ENCODE measurements around the gene WDR54.
A peak's percentile ranks its signal among the peaks of the same experiment; 100 is the strongest.
"Not testable (repeated sequence)": the region's sequence is repeated elsewhere in the genome, so short reads cannot be mapped to it uniquely, and the experiment has no call there.

Gene WDR54

DNA sequence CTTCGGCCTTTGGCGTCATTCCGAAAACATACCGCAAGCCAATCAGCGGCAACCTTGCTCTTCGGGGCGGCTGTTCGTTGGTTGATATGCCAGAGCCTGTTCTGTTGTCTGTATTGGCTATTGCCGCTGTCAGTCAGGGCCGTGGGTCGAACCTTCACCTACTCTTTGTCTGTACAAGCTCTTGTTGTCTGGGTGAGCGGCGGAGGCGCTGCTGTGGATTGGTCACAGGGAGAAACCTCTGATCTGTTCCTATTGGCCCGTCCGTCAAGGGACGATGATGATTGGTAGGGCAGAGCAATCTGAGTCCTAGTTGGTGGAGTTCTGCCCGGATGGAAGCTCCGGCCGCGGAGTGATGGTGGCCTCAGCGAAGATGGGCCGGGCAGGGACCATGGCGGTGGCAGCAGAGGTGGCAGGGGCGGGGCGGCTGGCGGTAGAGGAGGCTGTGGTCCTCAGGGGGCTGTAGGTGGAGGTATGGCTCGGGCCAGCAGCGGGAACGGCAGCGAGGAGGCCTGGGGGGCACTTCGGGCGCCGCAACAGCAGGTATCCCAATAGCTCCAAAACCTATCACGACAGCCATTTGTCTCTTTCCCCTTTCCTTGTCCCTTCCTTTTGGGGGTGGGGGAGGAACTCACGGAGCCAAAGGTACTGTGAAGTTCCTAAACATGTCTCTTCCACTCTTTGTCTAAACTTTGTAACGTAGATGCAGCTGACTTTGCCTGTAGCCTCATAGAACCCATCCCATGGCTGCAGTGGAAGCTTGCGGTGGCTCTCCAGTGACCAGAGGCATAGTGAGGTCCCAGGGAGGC, 36.8 kb downstream of the WDR54 start, which contains the start of gene WBP1:
TSS of gene WBP1 (plus strand) at position 307 of the 806 bp plus-strand sequence. CDS start at position 472, 165 bp downstream.
- peak; percentile 100 for DNase-seq

DNA sequence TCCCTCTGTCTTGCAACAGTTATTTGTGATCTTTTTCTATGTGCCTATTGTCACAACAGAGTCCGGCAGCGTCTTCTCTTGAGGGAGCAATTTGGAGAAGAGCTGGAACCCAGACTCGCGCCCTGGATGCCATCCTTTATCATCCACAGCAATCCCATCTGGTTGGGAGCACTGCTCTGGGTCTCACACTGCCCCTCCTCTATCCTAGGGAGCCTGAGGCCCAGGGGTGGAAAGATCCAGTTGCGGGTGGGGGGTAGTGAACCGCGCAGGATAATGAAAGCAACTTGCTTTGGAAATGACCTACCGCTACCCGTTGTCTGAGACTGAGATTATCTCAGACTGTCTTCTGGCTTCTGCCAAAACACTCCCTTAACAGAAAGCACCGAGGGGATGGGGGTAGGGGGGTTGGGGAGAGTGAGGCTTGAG, 37.4 kb downstream of the WDR54 start:
- DNase-seq, result no peak

DNA sequence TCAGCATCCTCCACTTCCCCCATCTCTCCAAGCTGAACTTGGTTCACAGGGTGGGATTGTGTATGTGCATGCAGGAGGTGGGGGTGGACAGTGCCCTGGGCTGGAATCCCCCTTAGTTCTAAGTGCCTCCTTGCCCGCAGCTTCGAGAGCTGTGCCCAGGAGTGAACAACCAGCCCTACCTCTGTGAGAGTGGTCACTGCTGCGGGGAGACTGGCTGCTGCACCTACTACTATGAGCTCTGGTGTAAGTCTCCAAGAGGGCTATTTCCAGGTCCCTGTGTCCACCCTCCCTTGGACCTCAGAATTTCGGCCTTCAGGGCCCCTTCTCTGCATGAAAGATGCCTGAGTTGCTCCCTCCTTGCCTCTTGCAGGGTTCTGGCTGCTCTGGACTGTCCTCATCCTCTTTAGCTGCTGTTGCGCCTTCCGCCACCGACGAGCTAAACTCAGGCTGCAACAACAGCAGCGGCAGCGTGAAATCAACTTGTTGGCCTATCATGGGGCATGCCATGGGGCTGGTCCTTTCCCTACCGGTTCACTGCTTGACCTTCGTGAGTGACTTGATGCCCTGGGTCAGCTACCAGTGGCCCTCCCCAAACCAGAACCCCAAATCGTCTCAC, 38.1 kb downstream of the WDR54 start:
- DNase-seq, result not testable (repeated sequence)

DNA sequence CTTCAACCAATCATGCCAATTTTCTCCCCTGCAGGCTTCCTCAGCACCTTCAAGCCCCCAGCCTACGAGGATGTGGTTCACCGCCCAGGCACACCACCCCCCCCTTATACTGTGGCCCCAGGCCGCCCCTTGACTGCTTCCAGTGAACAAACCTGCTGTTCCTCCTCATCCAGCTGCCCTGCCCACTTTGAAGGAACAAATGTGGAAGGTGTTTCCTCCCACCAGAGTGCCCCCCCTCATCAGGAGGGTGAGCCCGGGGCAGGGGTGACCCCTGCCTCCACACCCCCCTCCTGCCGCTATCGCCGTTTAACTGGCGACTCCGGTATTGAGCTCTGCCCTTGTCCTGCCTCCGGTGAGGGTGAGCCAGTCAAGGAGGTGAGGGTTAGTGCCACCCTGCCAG, 38.7 kb downstream of the WDR54 start:
- DNase-seq, result not testable (repeated sequence)

DNA sequence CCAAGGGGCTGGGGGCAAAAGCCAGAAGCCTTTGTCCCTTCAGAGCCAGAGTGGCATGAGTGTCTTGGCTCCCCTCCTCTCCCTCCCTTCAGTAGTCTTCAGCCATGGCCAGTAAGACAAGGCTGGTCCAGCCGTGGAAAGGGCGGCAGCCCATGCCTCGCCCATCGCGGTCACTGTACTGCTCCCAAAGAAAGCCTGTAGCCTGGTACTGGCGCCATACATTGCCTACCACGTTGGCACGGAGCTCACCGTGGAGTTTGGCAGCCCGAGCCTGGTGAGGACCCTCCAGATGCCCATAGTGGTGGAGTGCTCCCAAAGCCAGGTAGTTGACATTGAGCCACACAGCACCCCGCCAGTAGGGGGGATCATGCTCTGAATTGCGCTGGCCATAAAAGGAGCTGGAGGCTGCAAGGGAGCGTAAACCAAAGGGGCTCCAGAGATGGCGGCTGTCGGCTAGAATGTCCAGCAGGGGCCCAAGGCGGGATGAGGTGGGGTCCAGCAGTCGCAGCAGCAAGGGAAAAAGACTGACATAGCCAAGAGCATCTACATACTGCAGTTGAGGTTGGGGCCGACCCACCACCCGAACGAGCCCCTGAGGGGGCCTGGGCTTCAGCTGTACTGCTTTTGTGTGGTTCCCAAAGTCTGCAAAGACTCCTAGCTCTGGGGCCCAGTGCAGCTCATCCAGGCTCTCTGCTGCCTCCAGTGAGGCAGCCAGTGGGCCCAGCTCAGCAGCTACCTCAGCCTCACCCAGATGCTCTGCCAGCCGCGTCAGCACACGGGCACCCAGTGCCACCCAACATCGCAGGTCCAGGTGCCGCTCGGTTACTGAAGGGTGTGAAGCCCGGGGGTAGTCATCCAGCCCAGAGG, 39.9 kb downstream of the WDR54 start:
- DNase-seq, result no peak

DNA sequence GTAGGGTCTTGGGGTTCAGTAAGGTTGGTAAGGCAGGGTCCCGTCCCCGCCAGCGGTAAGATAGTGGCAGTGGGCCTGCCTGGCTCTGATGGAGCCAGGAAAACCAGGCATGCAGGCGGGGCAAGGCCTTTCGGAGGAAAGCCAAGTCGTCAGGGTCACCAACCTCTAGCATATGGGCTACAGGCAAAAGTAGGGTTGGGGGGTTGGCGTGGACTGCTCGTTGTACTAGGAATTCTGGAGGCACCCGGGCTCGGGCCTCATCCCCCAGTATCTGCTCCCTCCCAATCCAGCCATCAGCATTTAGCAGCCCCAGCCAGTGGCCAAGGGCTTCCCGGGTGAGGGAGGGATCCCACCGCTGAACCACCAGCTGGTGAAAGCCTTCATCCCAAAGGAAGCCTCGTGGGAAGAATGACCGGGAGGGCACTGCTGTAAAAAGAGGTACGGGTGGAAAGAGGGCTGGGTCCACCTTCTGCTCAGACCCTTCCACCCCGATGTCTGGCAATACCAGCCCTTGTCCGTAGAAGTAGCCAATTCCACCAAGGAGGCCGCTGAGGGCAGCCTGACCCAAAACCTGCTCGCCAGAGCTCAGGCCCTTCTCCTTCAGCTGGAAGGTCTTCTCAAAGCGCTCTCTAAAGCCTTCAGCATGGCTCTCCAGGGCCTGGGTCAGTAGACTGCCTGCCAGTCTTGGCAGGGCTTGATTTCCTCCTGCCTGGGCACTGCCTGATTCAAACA, 40.7 kb downstream of the WDR54 start:
- DNase-seq, result no peak

DNA sequence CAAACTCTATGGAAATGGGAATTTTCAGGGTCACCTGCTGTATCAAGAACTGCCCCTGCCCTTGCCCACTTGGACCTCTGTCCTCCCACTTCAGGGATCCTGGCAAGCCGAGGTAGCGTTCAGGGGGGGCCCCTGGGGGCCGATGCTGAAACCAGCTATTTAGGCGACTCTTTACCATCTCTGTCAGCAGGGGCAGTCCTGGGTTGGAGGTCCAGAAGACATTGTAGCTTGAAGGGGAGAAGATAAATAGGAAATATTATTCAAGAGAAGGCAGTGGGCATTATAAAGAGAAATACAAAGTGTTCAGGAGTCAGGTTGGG, 41.2 kb downstream of the WDR54 start:
- DNase-seq, result no peak

DNA sequence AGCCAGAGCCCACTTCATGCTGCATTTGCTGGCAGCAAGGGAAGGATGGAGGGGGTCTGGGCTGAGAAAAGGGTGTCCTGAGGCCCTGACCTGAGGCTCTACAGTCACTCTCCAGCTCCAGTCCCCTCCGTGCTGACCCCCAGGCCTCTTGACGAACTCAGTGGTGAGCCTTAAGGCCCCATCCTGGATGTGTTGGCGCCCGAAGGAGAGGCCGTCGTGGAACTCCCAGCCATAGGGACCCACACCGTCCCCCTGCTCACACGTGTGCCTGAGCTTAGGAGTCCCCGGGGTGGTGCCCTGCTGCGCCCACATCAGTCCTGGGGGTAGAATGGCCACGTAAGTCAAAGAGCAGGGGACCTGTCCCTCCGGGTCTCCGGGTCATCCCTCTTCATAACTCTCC, 42.9 kb downstream of the WDR54 start:
- DNase-seq, result no peak

DNA sequence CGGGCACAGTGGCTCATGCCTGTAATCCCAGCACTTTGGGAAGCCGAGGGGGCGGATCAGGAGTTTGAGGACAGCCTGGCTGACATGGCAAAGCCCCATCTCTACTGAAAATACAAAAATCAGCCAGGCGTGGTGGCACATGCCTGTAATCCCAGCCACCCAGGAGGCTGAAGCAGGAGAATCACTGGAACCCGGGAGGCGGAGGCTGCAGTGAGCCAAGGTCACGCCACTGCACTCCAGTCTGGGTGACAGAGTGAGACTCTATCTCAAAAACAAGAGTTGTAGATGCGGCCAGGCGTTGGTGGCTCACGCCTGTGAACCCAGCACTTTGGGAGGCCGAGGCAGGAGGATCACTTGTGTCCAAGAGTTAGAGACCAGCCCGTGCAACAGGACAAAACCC, 49.2 kb downstream of the WDR54 start:
- not testable (repeated sequence) for DNase-seq

DNA sequence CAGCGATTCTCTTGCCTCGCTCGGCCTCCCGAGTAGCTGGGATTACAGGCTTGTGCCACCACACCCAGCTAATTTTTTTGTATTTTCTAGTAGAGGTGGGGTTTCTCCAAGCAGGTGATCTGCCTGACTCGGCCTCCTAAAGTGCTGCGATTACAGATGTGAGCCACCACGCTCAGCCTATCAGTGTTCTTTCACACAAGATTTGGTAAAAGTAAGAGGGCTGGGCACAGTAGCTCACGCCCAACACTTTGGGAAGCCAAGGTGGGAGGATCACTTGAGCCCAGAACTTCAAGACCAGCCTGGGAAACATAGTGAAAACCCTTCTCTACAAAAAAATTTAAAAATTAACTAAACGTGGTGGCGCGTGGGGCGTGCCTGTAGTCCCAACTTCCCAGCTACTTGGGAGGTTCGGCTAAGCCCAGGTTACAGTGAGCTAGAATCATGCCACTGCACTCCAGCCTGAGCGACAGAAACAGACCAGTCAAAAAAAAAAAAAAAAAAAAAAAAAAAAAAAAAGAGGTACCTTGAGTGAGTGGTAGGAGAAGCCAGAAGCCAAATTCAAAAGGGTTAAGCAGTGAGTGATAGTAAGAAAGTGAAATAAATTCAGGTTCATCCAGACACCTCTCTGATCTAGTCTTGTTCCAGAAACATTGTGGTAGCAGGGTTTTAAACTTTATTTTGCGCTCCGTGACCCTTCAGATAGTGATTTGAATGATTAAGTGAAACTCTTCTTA, 50.0 kb downstream of the WDR54 start:
- peak; percentile 54 for DNase-seq

DNA sequence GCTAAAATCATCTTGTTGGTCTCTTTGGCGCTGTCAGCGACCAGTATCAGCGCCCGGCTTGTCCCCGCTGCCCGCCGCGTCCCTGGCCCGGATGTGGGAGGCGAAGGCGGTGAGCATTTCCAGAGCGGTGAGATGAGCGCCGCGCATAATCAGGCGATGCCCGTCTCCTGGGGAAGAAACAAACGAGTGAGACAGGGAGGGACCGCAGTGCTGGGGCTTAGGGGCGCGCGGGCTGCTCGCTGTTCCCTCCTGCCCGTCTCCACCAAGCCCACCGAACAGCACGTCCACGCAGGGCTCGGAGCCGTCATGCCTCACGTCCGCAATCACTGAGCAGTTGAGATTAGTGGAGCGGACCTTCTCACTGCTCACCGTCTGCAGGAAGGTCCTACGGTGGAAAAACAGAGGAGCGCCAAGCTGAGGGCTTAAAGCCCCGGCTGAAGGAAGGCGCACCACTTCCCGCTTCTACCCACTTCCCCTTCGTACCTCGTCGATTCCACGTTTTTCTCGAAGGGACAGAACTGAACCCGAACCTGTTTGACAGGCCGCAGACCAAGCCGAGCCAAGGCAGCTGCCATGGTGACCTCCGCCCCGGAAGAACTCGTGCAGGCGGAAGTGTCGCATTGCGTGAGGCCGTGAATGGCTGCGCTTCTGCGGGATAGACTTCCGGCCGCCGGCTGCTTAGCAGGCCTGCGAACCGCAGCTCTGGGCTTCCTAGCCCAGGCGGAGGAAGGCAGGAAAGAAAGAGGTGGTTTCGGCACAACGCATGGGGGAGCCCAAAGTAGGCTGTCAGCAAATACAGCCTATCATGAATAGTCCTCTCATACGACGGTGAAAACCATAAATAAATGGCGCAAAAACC, 50.8 kb downstream of the WDR54 start, which contains the start of gene MRPL53:
TSS of gene MRPL53 (minus strand) at position 595 of the 859 bp plus-strand sequence. CDS start at position 575, 20 bp downstream.
- peak; percentile 93 for DNase-seq

DNA sequence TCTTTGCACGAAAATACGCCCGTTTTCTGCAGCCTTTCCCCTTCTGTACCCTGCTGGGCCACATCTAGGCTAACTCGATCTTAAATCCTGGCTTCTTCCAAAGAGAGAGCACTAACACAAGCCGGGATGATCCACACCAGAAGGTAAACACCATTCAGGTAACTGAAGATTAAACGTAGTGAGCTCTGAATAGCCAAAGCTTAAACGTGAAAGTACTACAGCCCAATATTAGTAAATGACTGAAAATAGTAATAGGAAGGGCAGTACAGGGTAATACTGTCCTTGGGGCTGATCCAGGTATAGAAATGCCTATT, 51.4 kb downstream of the WDR54 start:
- DNase-seq, result no peak

DNA sequence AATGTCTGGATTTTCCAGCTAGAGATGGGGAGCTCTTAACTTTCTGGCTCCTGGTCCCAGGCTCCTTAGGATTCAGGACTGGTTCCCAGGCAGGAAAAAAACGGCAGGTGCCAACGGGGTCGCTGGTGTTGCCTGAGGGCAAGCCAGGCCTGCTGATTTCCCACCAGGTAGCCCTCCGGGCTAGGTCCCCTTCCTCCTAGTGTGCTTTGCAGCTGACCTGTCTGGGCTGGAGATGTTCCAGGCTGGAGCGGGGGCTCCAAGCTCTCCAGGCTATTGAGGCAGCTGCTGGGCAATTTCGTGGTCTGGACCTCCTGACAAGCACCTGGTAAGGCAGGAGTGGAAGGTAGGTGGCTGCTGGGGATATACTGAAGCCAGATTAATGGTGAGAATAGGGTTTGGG, 53.0 kb downstream of the WDR54 start:
- no peak for DNase-seq

DNA sequence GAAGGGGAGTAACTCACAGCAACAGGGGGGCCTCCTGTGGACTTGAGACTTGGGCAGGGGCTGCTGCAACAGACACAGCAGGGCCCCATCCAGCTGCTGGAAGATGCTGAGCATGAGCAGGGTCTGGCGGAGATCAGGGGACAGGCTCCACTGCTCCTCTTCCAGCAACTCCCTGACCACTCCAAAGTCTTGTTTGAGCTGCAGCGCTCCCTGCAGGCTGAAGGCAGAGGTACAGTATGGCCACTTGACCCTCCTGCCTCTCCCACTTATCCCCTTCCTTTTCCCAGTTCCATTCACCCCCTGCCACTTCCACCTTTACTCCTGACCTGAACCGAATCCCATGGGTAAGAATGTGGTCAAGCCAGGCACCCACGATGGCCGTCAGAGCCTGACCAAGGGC, 53.4 kb downstream of the WDR54 start:
- DNase-seq, result no peak
